Small intestine (tissue), 7 donors: ENCODE measurements around the gene HEXIM1. TPM values are rescaled to one million over a fixed set of nuclear protein-coding genes. Genes with fewer than 3 reads are reported as not detected.
A peak's percentile ranks its signal among the peaks of the same experiment; 100 is the strongest.
"Not testable (repeated sequence)": the region's sequence is repeated elsewhere in the genome, so short reads cannot be mapped to it uniquely, and the experiment has no call there.

ENCODE experiments used
- DNase-seq, 2 donors: peaks; one replicate each; pipeline versions ENCODE4 v3.0.0 to v3.0.0-alpha.2; 2013
- FAIRE-seq: peaks from 2 replicates; lab custom pipeline; 2012; peaks lifted over from hg19 to GRCh38; lab: Jason Lieb, UNC
- H3K27ac ChIP-seq, 3 donors: one replicate each; pipeline ENCODE4 v1.5.1; 2013; ENCODE audit warnings: low read length in 2 of 3, mild to moderate bottlenecking in 2 of 3, control low read depth in 1 of 3, inconsistent platforms in 1 of 3, low read depth in 1 of 3, moderate library complexity in 1 of 3
- H3K27me3 ChIP-seq, 3 donors: one replicate each; pipeline ENCODE4 v1.6.1; 2013; ENCODE audit warnings: low read length in 3 of 3, inconsistent platforms in 1 of 3; ENCODE audit not compliant: control insufficient read depth in 3 of 3, insufficient read depth in 3 of 3
- H3K36me3 ChIP-seq, 3 donors: one replicate each; pipeline ENCODE4 v1.6.1; 2013; ENCODE audit warnings: low read length in 3 of 3, inconsistent platforms in 1 of 3, low read depth in 1 of 3, mild to moderate bottlenecking in 1 of 3, moderate library complexity in 1 of 3; ENCODE audit not compliant: control insufficient read depth in 3 of 3, insufficient read depth in 2 of 3
- H3K4me1 ChIP-seq, 3 donors: one replicate each; pipeline ENCODE4 v1.6.1; 2013; ENCODE audit warnings: low read length in 2 of 3, inconsistent platforms in 1 of 3, low read depth in 1 of 3, mild to moderate bottlenecking in 1 of 3, moderate library complexity in 1 of 3; ENCODE audit not compliant: control insufficient read depth in 3 of 3, insufficient read depth in 2 of 3
- H3K4me3 ChIP-seq, 3 donors: one replicate each; pipeline ENCODE4 v1.5.1; 2013; ENCODE audit warnings: low read length in 3 of 3, control low read depth in 1 of 3, inconsistent platforms in 1 of 3, low read depth in 1 of 3, mild to moderate bottlenecking in 1 of 3, moderate library complexity in 1 of 3
- H3K9me3 ChIP-seq, 2 donors: one replicate each; pipeline ENCODE4 v1.6.1; 2013; ENCODE audit warnings: low read depth in 1 of 2, low read length in 1 of 2; ENCODE audit not compliant: control insufficient read depth in 2 of 2, insufficient read depth in 1 of 2
- WGBS, 3 donors: extraction: QIAGEN DNeasy Blood & Tissue Kit; methylation state at CpG; one replicate each; pipeline ENCODE4 v1.1.7; 2013; 5-methylcytosine and 5-hydroxymethylcytosine counted together
- polyA plus RNA-seq, 4 donors: library from polyadenylated mRNA; stranded (reverse) in 3 of 4; unstranded in 1 of 4; fragments of 200-250 nt in 3 of 4; fragments of 120-200 nt in 1 of 4; gene quantifications; one replicate each; pipeline versions ENCODE4 v1.2.1 to v1.2.3, GENCODE V29; 2013
- donor health status: healthy with polysubstance abuse.
- donor health status: control.
- donor health status: control.
- donor health status: Bipolar disorder and iron deficiency.
- donor health status: healthy.

Gene HEXIM1
- polyA plus RNA-seq, 4 donors: 17.5 to 51.7 (median 42.4) TPM

DNA sequence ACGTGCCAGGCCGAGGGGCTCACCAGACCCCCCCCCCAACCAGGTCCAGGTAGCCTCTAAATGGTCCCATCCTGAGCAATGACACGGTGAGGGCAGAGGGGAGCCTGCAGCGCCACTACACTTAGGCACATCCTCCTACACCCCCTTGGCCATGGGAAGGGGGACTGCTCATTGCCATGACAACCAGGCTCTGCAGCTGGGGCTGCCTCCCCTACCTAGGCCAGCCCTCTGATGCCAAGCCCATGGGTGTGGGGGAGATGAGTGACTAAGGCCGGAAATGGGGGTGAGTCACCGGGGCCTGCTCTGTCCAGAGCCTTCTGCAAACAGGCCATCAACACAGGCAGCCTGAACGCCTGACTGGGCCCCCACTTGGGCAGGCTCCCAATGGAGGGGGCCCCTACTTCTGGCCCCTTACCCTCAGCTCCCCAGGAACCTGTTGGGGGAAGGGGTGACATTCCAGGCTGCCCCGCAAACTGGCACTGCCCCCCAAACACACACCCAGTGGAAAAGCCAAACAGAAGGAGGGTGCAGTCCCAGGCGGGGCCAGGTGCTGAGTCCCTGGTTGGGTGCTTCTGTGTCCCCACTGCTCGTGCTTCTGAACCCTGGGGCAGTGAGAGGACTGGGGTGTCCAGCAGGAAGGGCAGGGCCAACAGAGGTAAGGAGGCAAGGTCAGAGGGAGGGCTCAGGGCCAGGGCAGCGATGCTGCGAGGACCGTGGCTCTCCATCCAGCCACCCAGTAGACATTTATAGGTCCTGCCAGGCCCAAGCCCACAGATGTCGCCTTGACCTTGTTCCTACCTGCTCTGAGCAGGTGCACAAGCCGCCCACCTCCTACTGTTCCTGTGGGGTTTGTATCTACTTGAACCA is 24.1 kb upstream of the HEXIM1 start:
- Histone ChIP-seq H3K4me1 (peaks cover 0 to 55% (median 17%) of the 10 kb centered on the region in 3 donors), H3K27me3 (no peaks in the 10 kb centered on the region), H3K4me3 (no peak overlapping the region), H3K9me3 (no peaks in the 10 kb centered on the region), H3K27ac (peak overlapping the region in 2 of 3 donors; percentile 50 to 87), H3K36me3 (peaks cover 0 to 13% (median 0%) of the 10 kb centered on the region in 3 donors)
- DNase-seq (peak; percentile 69 to 89), FAIRE-seq (no peak)
- 62 to 70% (median 69%) methylated on average over 15 of the region's 15 CpGs for WGBS, 3 donors

DNA sequence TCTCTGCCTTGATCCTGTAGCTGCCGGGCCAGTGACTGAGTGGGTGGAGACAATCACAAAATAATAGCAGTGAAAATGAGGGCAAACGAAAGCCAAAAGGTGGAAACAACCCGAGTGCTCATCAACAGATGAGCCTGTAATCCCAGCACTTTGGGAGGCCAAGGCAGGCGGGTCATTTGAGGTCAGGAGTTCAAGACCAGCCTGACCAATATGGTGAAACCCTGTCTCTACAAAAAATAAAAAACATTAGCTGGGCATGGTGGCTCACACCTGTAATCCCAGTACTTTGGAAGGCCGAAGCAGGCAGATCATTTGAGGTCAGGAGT is 23.5 kb upstream of the HEXIM1 start:
- not testable (repeated sequence) for FAIRE-seq, DNase-seq, H3K4me3 ChIP-seq, H3K36me3 ChIP-seq, H3K9me3 ChIP-seq, H3K27me3 ChIP-seq
- WGBS, 3 donors: 64 to 69% (median 68%) methylated on average over 5 of the region's 5 CpGs
- Histone ChIP-seq H3K27ac (peak overlapping the region in 2 of 3 donors; percentile 50 to 87), H3K4me1 (peaks cover 0 to 61% (median 17%) of the 10 kb centered on the region in 3 donors)

DNA sequence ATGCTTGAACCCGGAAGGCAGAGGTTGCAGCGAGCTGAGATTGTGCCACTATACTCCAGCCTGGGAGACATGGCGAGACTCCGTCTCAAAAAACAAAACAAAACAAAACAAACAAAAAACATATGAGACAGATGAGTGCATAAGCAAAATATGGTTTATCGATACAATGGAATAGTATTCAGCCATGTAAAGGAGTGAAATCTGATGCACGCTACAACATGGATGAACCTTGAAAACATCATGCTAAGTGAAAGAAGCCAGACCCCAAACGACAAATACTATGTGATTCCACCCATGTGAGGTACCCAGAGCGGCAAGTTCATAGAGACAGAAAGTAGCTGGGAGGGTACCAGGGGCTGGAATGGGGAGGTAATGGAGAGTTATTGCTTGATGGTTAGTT is 22.8 kb upstream of the HEXIM1 start:
- no peak overlapping the region for H3K27ac ChIP-seq
- FAIRE-seq (no peak), DNase-seq (no peak)
- peaks cover 0 to 6% (median 0%) of the 10 kb centered on the region in 3 donors for H3K36me3 ChIP-seq
- 96 to 98% (median 97%) methylated on average over 8 of the region's 8 CpGs for WGBS, 3 donors
- H3K27me3 ChIP-seq: no peaks in the 10 kb centered on the region
- H3K9me3 ChIP-seq: no peaks in the 10 kb centered on the region
- H3K4me3 ChIP-seq: no peak overlapping the region
- peaks cover 0 to 68% (median 17%) of the 10 kb centered on the region in 3 donors for H3K4me1 ChIP-seq

DNA sequence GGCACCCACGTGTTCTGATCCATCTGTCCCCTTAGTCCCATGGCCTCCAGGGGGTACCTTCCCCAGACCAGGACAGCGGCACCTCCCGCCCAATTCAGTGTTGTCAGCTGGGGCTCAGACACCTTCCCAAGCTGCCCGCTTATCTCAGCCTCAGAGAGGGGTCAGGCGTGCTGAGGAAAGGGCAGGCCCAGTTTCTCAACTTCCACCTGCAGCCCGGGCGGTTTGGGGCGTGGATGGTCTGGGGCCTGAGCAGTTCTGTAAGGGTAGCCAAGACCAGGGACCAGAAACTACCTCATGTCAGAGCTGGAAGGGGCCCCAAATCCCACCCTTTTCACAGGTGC is 21.1 kb upstream of the HEXIM1 start:
- no peaks in the 10 kb centered on the region for H3K9me3 ChIP-seq
- WGBS, 3 donors: 39 to 68% (median 44%) methylated on average over 8 of the region's 8 CpGs
- peak overlapping the region in 1 of 3 donors; percentile 93 for H3K27ac ChIP-seq
- FAIRE-seq (no peak), DNase-seq (peak; percentile 22 to 73)
- H3K36me3 ChIP-seq: peaks cover 0 to 6% (median 0%) of the 10 kb centered on the region in 3 donors
- H3K4me3 ChIP-seq: no peak overlapping the region
- H3K4me1 ChIP-seq: peaks cover 0 to 81% (median 17%) of the 10 kb centered on the region in 3 donors
- H3K27me3 ChIP-seq: no peaks in the 10 kb centered on the region

DNA sequence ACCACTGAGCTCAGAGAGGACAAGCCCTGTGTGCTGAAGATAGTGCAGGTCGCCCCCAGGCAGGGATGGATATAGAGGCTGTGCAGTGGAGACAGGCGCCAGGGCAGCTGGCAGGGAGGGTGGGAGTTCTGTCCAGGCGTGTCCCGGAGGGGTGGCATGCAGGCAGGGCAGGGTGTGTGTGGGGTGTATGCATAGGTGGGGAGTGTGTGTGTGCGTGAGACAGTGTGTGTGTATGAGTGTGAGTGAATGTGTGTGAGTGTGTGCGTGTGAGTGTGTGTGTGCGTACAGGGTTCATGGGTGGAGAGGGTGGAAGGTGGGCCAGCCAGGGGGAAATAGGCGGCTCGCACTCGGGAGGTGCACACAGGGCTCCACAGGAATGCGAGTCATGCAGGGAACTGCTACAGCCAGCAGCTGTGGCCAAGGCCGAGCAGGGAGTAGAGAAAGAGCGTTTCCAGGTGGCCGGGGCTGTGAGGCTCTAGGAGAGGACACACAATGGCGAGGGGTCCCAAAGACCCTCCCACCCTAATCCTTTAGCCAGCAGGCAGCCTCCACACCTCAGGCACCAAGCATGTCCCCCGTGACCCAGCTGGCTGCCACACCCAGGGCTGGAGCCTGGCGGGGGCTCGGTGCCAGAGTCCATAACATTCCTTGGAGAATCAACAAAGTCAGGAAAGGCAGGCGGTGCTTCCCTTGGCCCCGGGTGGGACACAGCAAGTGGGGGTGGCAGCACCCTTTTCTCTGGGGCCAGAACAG is 20.6 kb upstream of the HEXIM1 start:
- no peak for FAIRE-seq
- Histone ChIP-seq H3K36me3 (peaks cover 0 to 6% (median 0%) of the 10 kb centered on the region in 3 donors), H3K27ac (peak overlapping the region in 2 of 3 donors; percentile 36 to 93), H3K4me3 (no peak overlapping the region), H3K27me3 (no peaks in the 10 kb centered on the region), H3K9me3 (no peaks in the 10 kb centered on the region), H3K4me1 (peaks cover 0 to 77% (median 13%) of the 10 kb centered on the region in 3 donors)
- DNase-seq: peak; percentile 78 to 95
- 11 to 47% (median 32%) methylated on average over 20 of the region's 20 CpGs for WGBS, 3 donors

DNA sequence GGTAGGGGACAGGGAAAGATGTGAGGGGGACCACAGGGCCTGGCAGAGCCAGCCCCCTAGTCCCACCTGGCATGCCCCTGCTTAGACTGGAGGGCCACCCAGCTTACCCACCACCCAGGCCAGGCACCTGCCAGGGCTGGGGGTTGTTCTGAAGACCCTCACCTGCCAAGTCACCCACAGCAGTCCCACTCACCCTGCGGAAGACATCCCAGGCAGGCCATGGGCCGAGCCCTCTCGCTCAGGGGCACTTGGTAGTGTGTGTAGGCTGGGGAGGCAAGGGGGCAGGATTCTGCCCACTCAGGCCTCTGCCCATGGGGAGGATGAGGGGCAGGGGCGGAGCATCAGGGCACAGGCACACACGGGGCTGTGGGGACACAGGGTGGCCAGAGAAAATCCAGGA is 19.9 kb upstream of the HEXIM1 start:
- WGBS, 3 donors: 77 to 81% (median 80%) methylated on average over 5 of the region's 5 CpGs
- Histone ChIP-seq H3K4me1 (peaks cover 0 to 75% (median 13%) of the 10 kb centered on the region in 3 donors), H3K27me3 (no peaks in the 10 kb centered on the region), H3K4me3 (no peak overlapping the region), H3K27ac (peak overlapping the region in 2 of 3 donors; percentile 34 to 93), H3K9me3 (no peaks in the 10 kb centered on the region), H3K36me3 (peaks cover 0 to 6% (median 0%) of the 10 kb centered on the region in 3 donors)
- DNase-seq (no peak), FAIRE-seq (no peak)

DNA sequence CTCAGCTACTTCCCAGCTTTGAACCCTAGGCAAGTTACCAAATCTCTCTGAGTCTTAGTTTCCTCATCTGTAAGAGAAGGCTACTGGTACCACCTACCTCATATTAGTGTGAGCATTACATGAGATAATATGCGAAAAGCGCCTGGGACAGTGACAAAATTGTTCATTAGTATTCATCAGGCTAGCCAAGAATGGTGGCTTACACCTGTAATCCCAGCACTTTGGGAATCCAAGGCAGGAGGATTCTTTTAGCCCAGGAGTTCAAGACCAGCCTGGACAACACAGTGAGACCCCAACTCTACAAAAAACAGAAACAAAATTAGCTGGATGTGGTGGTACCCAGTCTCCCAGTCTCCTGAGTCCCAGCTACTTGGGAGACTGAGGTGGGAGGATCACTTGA is 19.3 kb upstream of the HEXIM1 start:
- Histone ChIP-seq H3K4me1 (peaks cover 0 to 68% (median 6%) of the 10 kb centered on the region in 3 donors), H3K4me3 (no peak overlapping the region), H3K9me3 (no peaks in the 10 kb centered on the region), H3K27me3 (no peaks in the 10 kb centered on the region), H3K36me3 (peaks cover 0 to 6% (median 0%) of the 10 kb centered on the region in 3 donors), H3K27ac (peak overlapping the region in 1 of 3 donors; percentile 93)
- WGBS, 3 donors: 94 to 100% (median 100%) methylated on average over 2 of the region's 2 CpGs
- no peak for DNase-seq
- FAIRE-seq: no peak

DNA sequence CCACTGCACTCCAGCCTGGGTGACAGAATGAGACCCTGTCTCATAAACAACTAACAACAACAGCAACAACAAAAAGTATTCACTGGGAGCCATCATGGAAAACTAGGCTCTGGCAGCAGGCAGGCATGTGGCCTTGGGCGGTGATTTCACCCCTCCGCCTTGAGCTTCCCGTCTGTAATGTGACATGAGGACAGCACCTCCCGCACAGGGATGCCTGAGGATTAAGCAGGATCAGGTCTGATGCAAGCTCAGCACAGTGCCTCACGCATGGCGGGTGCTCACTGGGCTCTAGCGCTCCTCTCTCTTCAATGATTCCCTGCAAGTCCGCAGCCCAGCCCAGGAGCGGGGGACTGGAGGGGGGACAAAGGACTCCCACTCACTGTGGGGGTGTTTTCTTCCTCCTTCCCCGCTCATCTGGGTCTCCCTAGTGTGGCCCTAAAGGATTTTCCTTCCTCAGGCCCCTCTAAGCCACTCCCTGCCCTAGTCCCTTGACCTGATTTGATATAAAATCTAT is 18.8 kb upstream of the HEXIM1 start:
- FAIRE-seq (no peak), DNase-seq (peak in 1 of 2 donors; percentile 70)
- Histone ChIP-seq H3K4me1 (peaks cover 0 to 63% (median 6%) of the 10 kb centered on the region in 3 donors), H3K9me3 (no peaks in the 10 kb centered on the region), H3K36me3 (peaks cover 0 to 4% (median 0%) of the 10 kb centered on the region in 3 donors), H3K4me3 (no peak overlapping the region), H3K27me3 (no peaks in the 10 kb centered on the region), H3K27ac (peak overlapping the region in 2 of 3 donors; percentile 1 to 93)
- 82 to 86% (median 83%) methylated on average over 10 of the region's 10 CpGs for WGBS, 3 donors
